Activated CD4-positive, alpha-beta T cell treated with anti-CD3 and anti-CD28 coated beads, Interleukin-2, amount 10 ng/mL, durations not matched to agents 7 days and 5 days (primary cell): ENCODE data around the gene CTDP1. TPM values are rescaled to one million over a fixed set of nuclear protein-coding genes. Genes with fewer than 3 reads are reported as not detected.
"Not testable (repeated sequence)": the region's sequence is repeated elsewhere in the genome, so short reads cannot be mapped to it uniquely, and the experiment has no call there.

ENCODE experiments used
- CTCF ChIA-PET: fragments of 350-600 bp; sonication (Branson Sonifier 250); formaldehyde crosslinking; loops from one replicate; lab custom pipeline; 2021; ENCODE audit warnings: antibody characterized with exemption; lab: Charles Lee
- POLR2A ChIA-PET: fragments of 350-600 bp; sonication (Branson Sonifier 250); formaldehyde crosslinking; loops from one replicate; lab custom pipeline; 2021; ENCODE audit warnings: antibody characterized with exemption; lab: Charles Lee
- DNase-seq: peaks from one replicate; pipeline ENCODE4 v3.0.0-alpha.2; 2020
- H3K27ac Mint-ChIP-seq: one replicate; pipeline ENCODE4 v1.8.0; 2021; ENCODE audit warnings: mild to moderate bottlenecking, moderate library complexity, mixed read lengths
- H3K27me3 Mint-ChIP-seq: one replicate; pipeline ENCODE4 v1.8.0; 2021; ENCODE audit warnings: mixed read lengths
- H3K36me3 Mint-ChIP-seq: one replicate; pipeline ENCODE4 v1.8.0; 2021; ENCODE audit warnings: low read depth, mixed read lengths
- H3K4me1 Mint-ChIP-seq: one replicate; pipeline ENCODE4 v1.8.0; 2021; ENCODE audit warnings: mixed read lengths
- H3K4me3 Mint-ChIP-seq: one replicate; pipeline ENCODE4 v1.8.0; 2021; ENCODE audit warnings: mild to moderate bottlenecking, moderate library complexity, mixed read lengths
- H3K9me3 Mint-ChIP-seq: one replicate; pipeline ENCODE4 v1.8.0; 2021; ENCODE audit warnings: mixed read lengths
- total RNA-seq, 2 experiments: library from RNA; stranded (reverse); gene quantifications; one replicate each; pipeline ENCODE4 v1.2.3, GENCODE V29; 2021

The CTDP1 gene
- total RNA-seq, 2 experiments from 2014 or later = 30.9 to 35.0 TPM

DNA sequence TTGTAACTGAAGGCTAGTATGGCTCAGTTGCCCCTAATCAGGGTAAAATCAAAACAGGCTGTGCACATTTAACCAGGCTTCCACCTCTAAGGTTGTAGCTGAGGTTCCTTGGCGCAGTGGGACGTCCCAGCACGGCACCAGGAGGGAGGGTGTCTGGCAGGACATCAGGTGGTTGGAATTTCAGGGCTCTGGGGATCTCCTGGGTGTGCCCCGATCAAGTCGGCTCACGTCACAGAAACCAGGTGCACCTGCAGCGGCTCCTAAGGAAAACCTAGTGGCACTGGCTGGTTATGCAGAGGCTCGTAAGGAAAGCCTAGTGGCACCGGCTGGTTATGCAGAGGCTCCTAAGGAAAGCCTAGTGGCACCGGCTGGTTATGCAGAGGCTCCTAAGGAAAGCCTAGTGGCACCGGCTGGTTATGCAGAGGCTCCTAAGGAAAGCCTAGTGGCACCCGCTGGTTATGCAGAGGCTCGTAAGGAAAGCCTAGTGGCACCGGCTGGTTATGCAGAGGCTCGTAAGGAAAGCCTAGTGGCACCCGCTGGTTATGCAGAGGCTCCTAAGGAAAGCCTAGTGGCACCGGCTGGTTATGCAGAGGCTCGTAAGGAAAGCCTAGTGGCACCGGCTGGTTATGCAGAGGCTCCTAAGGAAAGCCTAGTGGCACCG is 72.4 kb downstream of the CTDP1 start:
- H3K4me1 Mint-ChIP-seq, POLR2A ChIA-PET, H3K9me3 Mint-ChIP-seq, H3K27me3 Mint-ChIP-seq, H3K4me3 Mint-ChIP-seq, H3K27ac Mint-ChIP-seq, DNase-seq, CTCF ChIA-PET: not testable (repeated sequence)
- H3K36me3 Mint-ChIP-seq = peaks cover 44% of the 10 kb centered on the region

DNA sequence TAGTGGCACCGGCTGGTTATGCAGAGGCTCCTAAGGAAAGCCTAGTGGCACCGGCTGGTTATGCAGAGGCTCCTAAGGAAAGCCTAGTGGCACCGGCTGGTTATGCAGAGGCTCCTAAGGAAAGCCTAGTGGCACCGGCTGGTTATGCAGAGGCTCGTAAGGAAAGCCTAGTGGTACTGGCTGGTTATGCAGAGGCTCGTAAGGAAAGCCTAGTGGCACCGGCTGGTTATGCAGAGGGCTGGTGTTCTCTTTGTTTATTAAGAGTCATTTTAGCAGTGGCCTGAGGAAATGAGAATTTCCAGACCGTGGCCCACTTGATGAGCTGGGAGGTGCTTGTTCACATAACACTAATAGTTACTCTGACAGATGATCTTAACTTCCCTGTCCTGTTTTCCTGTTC is 73.3 kb downstream of the CTDP1 start:
- CTCF ChIA-PET, H3K27ac Mint-ChIP-seq, H3K27me3 Mint-ChIP-seq, DNase-seq, H3K9me3 Mint-ChIP-seq, POLR2A ChIA-PET, H3K4me1 Mint-ChIP-seq, H3K4me3 Mint-ChIP-seq: not testable (repeated sequence)
- peaks cover 47% of the 10 kb centered on the region for H3K36me3 Mint-ChIP-seq

DNA sequence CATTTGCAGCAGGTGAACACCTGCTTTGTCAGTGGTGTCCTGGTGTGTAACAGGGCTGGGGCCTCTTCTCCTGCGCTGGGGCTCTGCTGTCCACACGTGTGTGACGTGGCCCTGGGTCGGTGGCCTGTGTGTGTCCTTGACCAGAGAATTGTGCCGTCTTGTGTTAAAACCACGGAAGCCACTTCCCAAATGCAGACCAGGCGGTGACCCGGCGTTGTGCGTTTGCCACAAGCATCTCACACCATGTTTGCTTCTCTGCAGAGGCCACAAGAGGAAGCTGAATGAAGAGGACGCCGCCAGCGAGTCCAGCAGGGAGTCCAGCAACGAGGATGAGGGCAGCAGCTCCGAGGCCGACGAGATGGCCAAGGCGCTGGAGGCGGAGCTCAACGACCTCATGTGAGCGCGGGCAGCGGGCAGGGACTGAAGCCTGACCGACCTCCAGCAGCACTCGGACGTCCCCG is 73.8 kb downstream of the CTDP1 start:
- Mint-ChIP-seq H3K36me3 (peaks cover 47% of the 10 kb centered on the region), H3K27ac (no peak overlapping the region), H3K4me1 (no peaks in the 10 kb centered on the region), H3K9me3 (peaks cover 7% of the 10 kb centered on the region), H3K27me3 (no peaks in the 10 kb centered on the region), H3K4me3 (no peak overlapping the region)
- POLR2A ChIA-PET = no interaction called here
- DNase-seq = no peak
- CTCF ChIA-PET = no interaction called here

DNA sequence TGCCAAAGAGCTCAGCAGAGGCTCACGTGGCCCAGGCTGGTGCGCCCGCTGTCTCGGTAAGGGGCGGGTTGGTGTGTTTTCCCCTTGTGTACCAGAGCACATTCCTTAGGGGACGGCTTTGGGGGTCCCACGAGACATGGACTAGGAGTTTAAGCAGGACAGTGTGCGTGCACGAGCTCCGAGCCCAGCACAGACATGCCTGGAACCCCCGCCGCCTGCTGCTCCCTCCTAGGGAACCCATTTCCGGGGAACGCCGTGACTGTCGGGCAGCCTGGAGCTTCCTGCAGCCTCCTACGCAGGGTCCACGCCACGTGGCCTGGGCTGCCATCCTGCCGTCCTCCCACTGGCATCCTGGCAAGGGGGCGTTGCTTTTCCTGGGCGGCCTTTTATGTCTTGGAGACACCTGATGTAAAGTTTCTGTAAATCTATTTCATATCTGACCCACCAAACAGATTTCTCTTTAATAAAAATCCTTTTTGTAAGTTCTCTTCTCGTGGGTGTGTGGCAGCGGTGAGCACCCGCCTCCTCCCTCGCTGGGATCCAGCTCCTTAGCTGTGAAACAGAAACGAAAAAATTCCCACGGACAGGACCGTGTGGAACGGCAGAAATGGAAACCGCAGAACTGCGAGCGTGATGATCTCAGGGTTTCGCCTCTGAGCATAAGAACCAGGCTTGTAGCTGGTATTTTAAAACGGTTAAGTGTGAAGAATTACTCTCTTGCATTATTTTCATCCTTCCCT is 74.6 kb downstream of the CTDP1 start:
- ChIA-PET CTCF (no interaction called here), POLR2A (no interaction called here)
- DNase-seq = no peak
- Mint-ChIP-seq H3K4me3 (no peak overlapping the region), H3K27ac (no peak overlapping the region), H3K9me3 (peaks cover 10% of the 10 kb centered on the region), H3K27me3 (no peaks in the 10 kb centered on the region), H3K36me3 (peaks cover 47% of the 10 kb centered on the region), H3K4me1 (no peaks in the 10 kb centered on the region)

DNA sequence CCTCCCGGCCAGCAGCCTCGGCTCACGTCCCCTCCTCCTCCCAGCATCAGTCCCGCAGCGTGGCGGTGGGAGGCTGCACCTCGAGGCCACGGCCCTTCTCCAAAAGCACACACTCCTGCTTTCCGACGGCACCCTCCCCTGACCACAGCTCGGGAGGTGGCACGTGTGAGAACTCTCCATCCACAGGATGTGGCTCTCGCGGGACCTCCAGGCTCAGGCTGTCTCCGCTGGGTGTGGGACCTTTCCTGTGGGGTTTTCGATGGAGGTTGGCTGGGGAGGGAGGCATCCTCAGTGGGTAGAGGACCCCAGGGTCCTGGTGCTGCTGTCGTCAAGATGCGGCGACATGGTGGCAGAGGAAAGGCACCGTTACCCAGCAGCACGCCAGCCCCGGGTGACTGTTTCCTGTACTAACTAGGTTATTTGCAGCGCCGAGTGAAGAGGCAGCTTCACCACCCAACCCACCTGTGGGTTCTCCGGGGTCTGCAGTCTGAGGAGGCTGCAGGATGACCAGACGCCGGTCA is 75.3 kb downstream of the CTDP1 start:
- H3K27me3 Mint-ChIP-seq = no peaks in the 10 kb centered on the region
- ChIA-PET CTCF (no interaction called here), POLR2A (no interaction called here)
- H3K27ac Mint-ChIP-seq = no peak overlapping the region
- no peak overlapping the region for H3K4me3 Mint-ChIP-seq
- H3K4me1 Mint-ChIP-seq = no peaks in the 10 kb centered on the region
- H3K9me3 Mint-ChIP-seq = peaks cover 15% of the 10 kb centered on the region
- DNase-seq = no peak
- peaks cover 43% of the 10 kb centered on the region for H3K36me3 Mint-ChIP-seq

DNA sequence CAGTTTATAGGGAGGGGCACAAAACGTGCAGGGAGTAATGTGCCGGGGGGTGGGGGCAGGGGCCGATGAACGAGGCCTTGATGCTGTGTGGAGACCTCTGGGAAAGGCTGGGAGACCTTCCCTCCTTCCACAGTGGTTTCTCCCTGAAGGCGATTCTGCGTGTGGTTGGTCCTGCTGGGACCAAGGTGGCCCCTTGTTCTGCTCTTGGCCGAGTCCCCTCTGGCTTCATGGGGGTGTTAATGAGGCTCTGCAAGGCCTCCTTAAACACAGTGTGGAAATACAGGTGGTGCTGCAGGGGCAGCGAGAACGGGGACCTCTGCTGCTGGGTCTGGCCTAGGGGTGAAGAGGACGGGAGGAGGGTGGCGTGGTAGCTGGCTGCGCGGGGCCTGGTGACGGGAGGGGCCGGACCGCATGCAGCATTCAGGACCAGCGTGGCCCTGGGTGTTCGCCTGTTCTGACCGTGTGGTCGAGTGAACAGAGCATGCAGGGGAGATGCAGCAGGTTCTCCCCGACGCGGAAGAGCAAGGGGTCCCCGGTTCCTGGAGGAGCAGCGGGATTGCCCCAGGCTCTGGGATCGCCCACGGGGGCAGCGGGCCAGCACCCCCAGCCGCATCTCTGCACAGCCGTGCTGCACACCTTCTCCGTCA is 76.0 kb downstream of the CTDP1 start:
- DNase-seq = no peak
- ChIA-PET CTCF (interaction anchor here (1.0 kb wide), 1 partner anchor 208 kb away, joined by 3 read pairs; no protein-coding TSS in a partner anchor), POLR2A (no interaction called here)
- Mint-ChIP-seq H3K9me3 (peaks cover 15% of the 10 kb centered on the region), H3K27ac (no peak overlapping the region), H3K27me3 (no peaks in the 10 kb centered on the region), H3K4me3 (no peak overlapping the region), H3K36me3 (peaks cover 43% of the 10 kb centered on the region), H3K4me1 (no peaks in the 10 kb centered on the region)

DNA sequence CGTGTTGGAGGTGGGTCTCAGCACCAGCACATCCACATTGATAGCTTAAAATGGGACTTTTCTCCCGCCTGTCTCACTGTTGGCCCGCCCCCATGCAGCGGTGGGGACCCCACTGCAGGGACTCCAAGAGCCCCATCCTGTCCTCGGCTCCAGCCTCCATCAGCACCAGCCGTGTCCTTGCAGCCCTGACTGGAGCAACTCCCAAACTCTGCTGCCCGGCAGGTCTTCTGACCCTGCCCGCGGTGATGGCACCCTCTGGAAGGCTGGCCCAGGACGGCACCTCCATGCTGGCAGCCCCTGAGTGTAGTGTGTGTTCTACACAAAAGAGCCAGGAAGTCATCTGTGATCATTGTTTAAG is 76.5 kb downstream of the CTDP1 start:
- peaks cover 17% of the 10 kb centered on the region for H3K9me3 Mint-ChIP-seq
- H3K27ac Mint-ChIP-seq = no peak overlapping the region
- H3K4me1 Mint-ChIP-seq = no peaks in the 10 kb centered on the region
- CTCF ChIA-PET = interaction anchor here (0.5 to 1.0 kb wide), 2 partner anchors 9 to 207 kb away, joined by 3 read pairs; no protein-coding TSS in a partner anchor
- POLR2A ChIA-PET = no interaction called here
- no peak for DNase-seq
- H3K4me3 Mint-ChIP-seq = no peak overlapping the region
- H3K36me3 Mint-ChIP-seq = peaks cover 43% of the 10 kb centered on the region
- H3K27me3 Mint-ChIP-seq = no peaks in the 10 kb centered on the region

DNA sequence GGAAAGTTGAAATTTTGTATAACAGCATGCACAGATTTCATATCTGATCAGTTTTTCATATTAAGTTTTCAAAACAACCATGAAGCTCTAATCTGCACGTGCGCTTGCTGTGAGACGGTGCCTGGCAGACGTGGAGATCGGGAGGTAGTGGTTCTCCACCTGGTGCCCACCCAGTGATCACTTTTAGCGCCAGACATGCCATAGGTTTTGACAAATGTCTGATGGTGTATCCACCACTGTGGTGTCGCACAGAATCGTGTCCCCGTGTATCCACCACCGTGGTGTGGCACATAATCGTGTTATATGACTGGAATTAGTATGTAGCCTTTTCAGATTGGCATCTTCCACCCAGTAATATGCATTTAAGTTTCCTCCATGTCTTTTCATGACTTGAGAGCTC is 77.2 kb downstream of the CTDP1 start:
- Mint-ChIP-seq H3K27ac (no peak overlapping the region), H3K4me1 (no peaks in the 10 kb centered on the region), H3K36me3 (peaks cover 39% of the 10 kb centered on the region), H3K27me3 (no peaks in the 10 kb centered on the region), H3K4me3 (no peak overlapping the region), H3K9me3 (peaks cover 24% of the 10 kb centered on the region)
- CTCF ChIA-PET = interaction anchor here (1.0 kb wide), 1 partner anchor 206 kb away, joined by 3 read pairs; no protein-coding TSS in a partner anchor
- POLR2A ChIA-PET = no interaction called here
- DNase-seq = no peak

DNA sequence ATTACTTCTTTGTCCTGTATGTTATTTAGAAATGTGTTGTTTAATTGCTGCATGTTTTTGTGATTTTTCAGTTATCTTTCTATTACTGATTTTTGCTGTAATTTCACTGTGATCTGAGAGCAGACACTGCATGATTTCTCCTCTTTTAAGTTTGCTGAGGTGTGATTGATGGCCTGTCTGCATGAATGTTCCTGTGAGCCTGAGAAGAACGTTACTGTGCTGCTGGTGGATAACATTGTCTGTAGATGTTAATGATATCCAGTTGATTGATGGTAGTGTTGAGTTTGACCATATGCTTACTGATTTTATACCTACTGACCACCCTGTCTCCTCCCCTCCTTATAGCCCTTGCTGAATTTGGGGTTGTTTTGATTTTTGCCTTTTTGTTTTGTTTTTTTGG is 80.7 kb downstream of the CTDP1 start:
- no peak overlapping the region for H3K27ac Mint-ChIP-seq
- ChIA-PET POLR2A (no interaction called here), CTCF (no interaction called here)
- no peak for DNase-seq
- H3K9me3 Mint-ChIP-seq = peaks cover 32% of the 10 kb centered on the region
- H3K4me1 Mint-ChIP-seq = no peaks in the 10 kb centered on the region
- no peak overlapping the region for H3K4me3 Mint-ChIP-seq
- H3K27me3 Mint-ChIP-seq = no peaks in the 10 kb centered on the region
- peaks cover 18% of the 10 kb centered on the region for H3K36me3 Mint-ChIP-seq

DNA sequence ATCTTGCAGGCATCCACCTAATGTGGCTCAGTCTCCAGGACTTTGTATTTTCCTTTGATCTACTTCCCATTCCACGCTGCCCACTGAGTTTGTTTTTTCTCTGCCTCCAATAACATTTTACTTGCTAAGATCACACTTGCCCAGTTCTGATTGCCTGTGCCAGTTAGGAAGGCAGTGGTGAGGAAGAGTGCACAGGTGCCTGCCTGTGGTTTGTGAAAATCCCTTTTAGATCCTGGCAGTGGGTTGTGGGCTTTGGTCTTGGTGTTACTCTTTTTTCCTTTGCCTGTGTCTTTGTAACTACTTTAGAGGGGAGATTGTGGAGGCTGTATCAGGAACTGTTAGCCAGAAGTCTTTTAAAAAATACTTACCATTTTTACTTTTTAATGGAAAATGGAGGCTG is 81.3 kb downstream of the CTDP1 start:
- peaks cover 32% of the 10 kb centered on the region for H3K9me3 Mint-ChIP-seq
- ChIA-PET CTCF (no interaction called here), POLR2A (no interaction called here)
- H3K36me3 Mint-ChIP-seq = peaks cover 13% of the 10 kb centered on the region
- no peak overlapping the region for H3K27ac Mint-ChIP-seq
- H3K4me1 Mint-ChIP-seq = no peaks in the 10 kb centered on the region
- DNase-seq = no peak
- no peak overlapping the region for H3K4me3 Mint-ChIP-seq
- peaks cover 2% of the 10 kb centered on the region for H3K27me3 Mint-ChIP-seq

DNA sequence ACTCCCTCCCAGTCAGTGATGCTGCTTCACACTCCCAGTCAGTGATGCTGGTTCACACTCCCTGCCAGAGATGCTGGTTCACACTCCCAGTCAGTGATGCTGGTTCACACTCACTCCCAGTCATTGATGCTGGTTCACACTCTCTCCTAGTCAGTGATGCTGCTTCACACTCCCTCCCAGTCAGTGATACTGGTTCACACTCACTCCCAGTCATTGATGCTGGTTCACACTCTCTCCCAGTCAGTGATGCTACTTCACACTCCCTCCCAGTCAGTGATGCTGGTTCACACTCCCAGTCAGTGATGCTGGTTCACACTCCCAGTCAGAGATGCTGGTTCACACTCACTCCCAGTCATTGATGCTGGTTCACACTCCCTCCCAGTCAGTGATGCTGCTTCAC is 83.8 kb downstream of the CTDP1 start:
- Mint-ChIP-seq H3K4me3 (no peak overlapping the region), H3K27me3 (peaks cover 10% of the 10 kb centered on the region), H3K36me3 (no peaks in the 10 kb centered on the region), H3K27ac (no peak overlapping the region), H3K9me3 (peaks cover 37% of the 10 kb centered on the region), H3K4me1 (no peaks in the 10 kb centered on the region)
- DNase-seq = no peak
- POLR2A ChIA-PET = no interaction called here
- CTCF ChIA-PET = no interaction called here

DNA sequence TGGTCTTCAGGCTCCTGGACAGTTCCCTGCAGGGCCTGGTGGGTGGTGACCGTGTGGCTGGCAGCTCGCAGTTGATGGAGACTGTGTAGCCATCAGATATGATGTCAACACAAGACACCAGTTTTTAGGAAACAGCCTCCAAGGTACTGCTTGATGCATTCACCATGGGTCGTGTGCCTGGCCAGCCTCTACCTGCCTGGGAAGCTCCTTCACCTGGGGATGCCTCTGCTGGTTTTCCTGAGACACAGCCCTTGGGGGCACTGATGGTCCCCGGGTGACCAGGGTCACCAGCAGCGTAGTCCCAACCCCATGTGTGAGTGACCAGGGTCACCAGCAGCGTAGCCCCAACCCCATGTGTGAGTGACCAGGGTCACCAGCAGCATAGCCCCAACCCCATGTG is 84.5 kb downstream of the CTDP1 start:
- Mint-ChIP-seq H3K4me1 (no peaks in the 10 kb centered on the region), H3K27ac (no peak overlapping the region), H3K27me3 (peaks cover 11% of the 10 kb centered on the region), H3K4me3 (no peak overlapping the region), H3K9me3 (peaks cover 36% of the 10 kb centered on the region), H3K36me3 (no peaks in the 10 kb centered on the region)
- CTCF ChIA-PET = no interaction called here
- POLR2A ChIA-PET = no interaction called here
- no peak for DNase-seq
